K562 (cell line): ENCODE results near the gene BTG2. TPM values are rescaled to one million over a fixed set of nuclear protein-coding genes. Genes with fewer than 3 reads are reported as not detected.
A peak's percentile ranks its signal among the peaks of the same experiment; 100 is the strongest.

ENCODE experiments used
- ATF3 ChIP-seq, 2 experiments: fragments of 450-650 bp in 1 of 2; sonication (generic) in 1 of 2; formaldehyde crosslinking in 1 of 2; IDR thresholded peaks in 1 of 2; conservative IDR thresholded peaks in 1 of 2; 2 replicates each; pipeline versions ENCODE4 v1.6.1 to v1.8.1; 2016 to 2023; ENCODE audit warnings: mild to moderate bottlenecking in 2 of 2, moderate library complexity in 2 of 2, inconsistent platforms in 1 of 2, missing genetic modification reagents in 1 of 2
- CREB3 ChIP-seq: fragments of 450-650 bp; conservative IDR thresholded peaks from 2 replicates; pipeline ENCODE4 v1.6.1; 2016; ENCODE audit warnings: missing genetic modification characterization, low read depth, mild to moderate bottlenecking, missing compliant biosample characterization, moderate library complexity
- E4F1 ChIP-seq: fragments of 250-450 bp; sonication (Bioruptor Pico); IDR thresholded peaks from 2 replicates; pipeline ENCODE4 v1.5.0; 2021; ENCODE audit warnings: mild to moderate bottlenecking, borderline replicate concordance
- ESRRB ChIP-seq: fragments of 250-450 bp; sonication (Bioruptor Pico); IDR thresholded peaks from 2 replicates; pipeline ENCODE4 v1.5.0; 2020; ENCODE audit warnings: mild to moderate bottlenecking, moderate library complexity, borderline replicate concordance
- KLF1 ChIP-seq: fragments of 450-650 bp; IDR thresholded peaks from 2 replicates; pipeline ENCODE4 v1.6.1; 2016; ENCODE audit warnings: missing genetic modification characterization, missing compliant biosample characterization
- KLF16 ChIP-seq: IDR thresholded peaks from 2 replicates; pipeline ENCODE4 v1.6.1; 2016; ENCODE audit warnings: antibody characterized with exemption
- PBX2 ChIP-seq, 2 experiments: IDR thresholded peaks in 1 of 2; conservative IDR thresholded peaks in 1 of 2; 2 replicates each; pipeline ENCODE4 v1.6.1; 2016; ENCODE audit warnings: low read depth in 2 of 2, mild to moderate bottlenecking in 1 of 2, missing compliant biosample characterization in 1 of 2, missing genetic modification characterization in 1 of 2, moderate library complexity in 1 of 2
- PHF21A ChIP-seq: fragments of 450-650 bp; IDR thresholded peaks from 2 replicates; pipeline ENCODE4 v1.6.1; 2017; ENCODE audit warnings: low read depth, borderline replicate concordance
- RAD21 ChIP-seq, 2 experiments: fragments of 250-450 bp in 1 of 2; fragments of 450-650 bp in 1 of 2; sonication (Bioruptor Pico) in 1 of 2; formaldehyde crosslinking in 1 of 2; IDR thresholded peaks in 1 of 2; conservative IDR thresholded peaks in 1 of 2; 2 replicates each; pipeline versions ENCODE4 v1.4.0 to v1.8.0; 2020 to 2022; ENCODE audit warnings: mild to moderate bottlenecking in 2 of 2, moderate library complexity in 1 of 2
- RAD51 ChIP-seq: fragments of 450-650 bp; IDR thresholded peaks from 2 replicates; pipeline ENCODE4 v1.7.1; 2016; ENCODE audit warnings: low read depth, mild to moderate bottlenecking, borderline replicate concordance
- RBM34 ChIP-seq: fragments of 200-400 bp; formaldehyde crosslinking; IDR thresholded peaks from 2 replicates; pipeline ENCODE4 v1.6.1; 2018; ENCODE audit warnings: low read length, borderline replicate concordance; ENCODE audit not compliant: insufficient read depth
- TAL1 ChIP-seq: fragments of 450-650 bp; IDR thresholded peaks from 2 replicates; pipeline ENCODE4 v1.6.1; 2016; ENCODE audit warnings: mild to moderate bottlenecking
- ZBTB9 ChIP-seq: fragments of 450-650 bp; formaldehyde crosslinking; IDR thresholded peaks from 2 replicates; pipeline ENCODE4 v1.4.0; 2020; ENCODE audit warnings: mild to moderate bottlenecking, moderate library complexity
- ZC3H8 ChIP-seq: fragments of 450-650 bp; IDR thresholded peaks from 2 replicates; pipeline ENCODE4 v1.6.1; 2017
- polyA plus RNA-seq, 8 experiments: library from polyadenylated mRNA; depleted of rRNA in 4 of 8; stranded (reverse) in 5 of 8; unstranded in 3 of 8; fragments of >200 nt; fragmentation: Nextera tagmentation in 2 of 8; fragmentation: Illumina TruSeq in 1 of 8; extraction: Ambion mirVana in 2 of 8; extraction: Trizol in 1 of 8; gene quantifications; 2 replicates each; pipeline versions ENCODE4 v1.2.1 to v1.2.3, GENCODE V29; 2011 to 2014; ENCODE audit warnings: inconsistent platforms in 1 of 8, missing spikeins in 1 of 8
- total RNA-seq, 7 experiments: library from RNA; depleted of rRNA in 6 of 7; stranded (reverse); fragments of >200 nt in 6 of 7; fragmentation: Illumina TruSeq in 2 of 7; extraction: Trizol in 2 of 7; gene quantifications; 2 replicates each; pipeline versions ENCODE4 v1.2.1 to v1.2.3, GENCODE V29; 2011 to 2021; ENCODE audit warnings: low replicate concordance in 1 of 7

The BTG2 gene
- total and polyA plus RNA-seq, 9 of the 15 experiments (the other 6 are each of a cell fraction or from before 2014, with no cell fraction given): 2.3 to 41.9 (median 8.7) TPM

GRCh38 chr1:203311368-203312301 lies 6.3 kb downstream of the BTG2 start (continued):
- TF ChIP-seq ATF3 (IDR thresholded peaks at IDR 0.05): 0 out of 2 replicates have a peak, but pooled peaks have one; percentile 16
- peak; percentile 47; the same call in 1 of the 2 replicates for TF ChIP-seq ATF3 (CRISPR knock-in tag; conservative IDR thresholded peaks at IDR 0.05)
- peak; percentile 98 for TF ChIP-seq TAL1
- TF ChIP-seq KLF16: peak; percentile 99
- TF ChIP-seq PHF21A: peak; percentile 40; the same call in 1 of the 2 replicates
- no peak for TF ChIP-seq PBX2 (CRISPR knock-in tag; IDR thresholded peaks at IDR 0.05; ENCODE audit: low read depth)
- peak; percentile 68; the same call in 1 of the 2 replicates for TF ChIP-seq PBX2 (tag; conservative IDR thresholded peaks at IDR 0.05; ENCODE audit: low read depth)
- no peak for TF ChIP-seq ZC3H8
- peak; percentile 52; the same call in 1 of the 2 replicates for TF ChIP-seq RAD51
- no peak for TF ChIP-seq RBM34
- TF ChIP-seq ZBTB9: peak; percentile 82
- peak; percentile 5 to 32; a peak in 1 of 4 replicates for TF ChIP-seq RAD21 (CRISPR knock-in tag; conservative IDR thresholded peaks at IDR 0.05 in 1 of 2, IDR thresholded peaks at IDR 0.05 in 1 of 2)
- peak; percentile 76 for TF ChIP-seq CREB3
- TF ChIP-seq KLF1 (tag): peak; percentile 37; the same call in 1 of the 2 replicates
- TF ChIP-seq E4F1 (CRISPR knock-in tag): no peak
- no peak for TF ChIP-seq ESRRB
